ENCODE measurements around the gene ZNF674. TPM values are rescaled to one million over a fixed set of nuclear protein-coding genes. Genes with fewer than 3 reads are reported as not detected.
A peak's percentile ranks its signal among the peaks of the same experiment; 100 is the strongest.

Gene ZNF674
- 2.7 TPM for total RNA-seq
- long read RNA-seq, partial matches to known transcripts = 0 of 1 reads
- long read RNA-seq, other reads (novel, unspliced or antisense) = 1 of 1 reads

GRCh38 chrX:46545111-46546005 lies at the start of gene ZNF674:
TSS of gene ZNF674 (minus strand) at chrX:46545421. CDS start at chrX:46542087, 3,334 bp downstream.
- intact Hi-C loops (cut with DNase I) = no loop called here
- peak; percentile 98 for ATAC-seq (ENCODE audit: poor library complexity)
- peak; percentile 95 for DNase-seq

GRCh38 chrX:46589977-46590723 lies 44.9 kb upstream of the ZNF674 start:
- intact Hi-C loops (cut with DNase I) = no loop called here

GRCh38 chrX:46588263-46588662 lies 43.0 kb upstream of the ZNF674 start:
- intact Hi-C loops (cut with DNase I) = no loop called here
- DNase-seq (peak; percentile 61), ATAC-seq (ENCODE audit: poor library complexity) (peak; percentile 67)

More at GRCh38 chrX:46589977-46590723, 44.9 kb upstream of the ZNF674 start:
- ATAC-seq (ENCODE audit: poor library complexity) (no peak), DNase-seq (no peak)

GRCh38 chrX:46587753-46588171 lies 42.5 kb upstream of the ZNF674 start:
- intact Hi-C loops (cut with DNase I) = no loop called here
- peak; percentile 36 for ATAC-seq (ENCODE audit: poor library complexity)
- DNase-seq = no peak

GRCh38 chrX:46587158-46587557 lies 41.9 kb upstream of the ZNF674 start:
- DNase-seq = no peak
- no peak for ATAC-seq (ENCODE audit: poor library complexity)
- intact Hi-C loops (cut with DNase I) = no loop called here

- ATAC-seq (ENCODE audit: poor library complexity) (no peak), DNase-seq (no peak)
- intact Hi-C loops (cut with DNase I) = no loop called here
Measured at GRCh38 chrX:46584736-46585135, 39.5 kb upstream of the ZNF674 start.

- intact Hi-C loops (cut with DNase I) = no loop called here
- peak; percentile 23 for ATAC-seq (ENCODE audit: poor library complexity)
- no peak for DNase-seq
Measured at GRCh38 chrX:46582966-46583365, 37.7 kb upstream of the ZNF674 start.

- intact Hi-C loops (cut with DNase I) = no loop called here
- ATAC-seq (ENCODE audit: poor library complexity) (no peak), DNase-seq (no peak)
Measured at GRCh38 chrX:46582325-46582724, 37.1 kb upstream of the ZNF674 start.

- no peak for ATAC-seq (ENCODE audit: poor library complexity)
- intact Hi-C loops (cut with DNase I) = no loop called here
- DNase-seq = no peak
Measured at GRCh38 chrX:46580613-46581012, 35.4 kb upstream of the ZNF674 start.

GRCh38 chrX:46579250-46579649 lies 34.0 kb upstream of the ZNF674 start:
- no peak for DNase-seq
- intact Hi-C loops (cut with DNase I) = loop anchor here (5.0 kb wide), 1 partner anchor 63 kb away; no protein-coding TSS in a partner anchor
- no peak for ATAC-seq (ENCODE audit: poor library complexity)

- ATAC-seq (ENCODE audit: poor library complexity) (no peak), DNase-seq (no peak)
- intact Hi-C loops (cut with DNase I) = loop anchor here (5.0 kb wide), 1 partner anchor 65 kb away; no protein-coding TSS in a partner anchor
Measured at GRCh38 chrX:46577221-46578005, 32.2 kb upstream of the ZNF674 start.

GRCh38 chrX:46576458-46576857 lies 31.2 kb upstream of the ZNF674 start:
- DNase-seq = no peak
- intact Hi-C loops (cut with DNase I) = loop anchor here (5.0 kb wide), 1 partner anchor 66 kb away; no protein-coding TSS in a partner anchor
- peak; percentile 18 for ATAC-seq (ENCODE audit: poor library complexity)

- intact Hi-C loops (cut with DNase I) = loop anchor here (5.0 kb wide), 1 partner anchor 66 kb away; no protein-coding TSS in a partner anchor
- peak; percentile 27 for ATAC-seq (ENCODE audit: poor library complexity)
- peak; percentile 61 for DNase-seq
Measured at GRCh38 chrX:46575991-46576392, 30.8 kb upstream of the ZNF674 start.

GRCh38 chrX:46575586-46575985 lies 30.4 kb upstream of the ZNF674 start:
- intact Hi-C loops (cut with DNase I) = loop anchor here (5.0 kb wide), 1 partner anchor 67 kb away; no protein-coding TSS in a partner anchor
- DNase-seq (no peak), ATAC-seq (ENCODE audit: poor library complexity) (no peak)

GRCh38 chrX:46574774-46575381 lies 29.7 kb upstream of the ZNF674 start:
- intact Hi-C loops (cut with DNase I) = loop anchor here (5.0 kb wide), 1 partner anchor 67 kb away; no protein-coding TSS in a partner anchor

GRCh38 chrX:46573892-46574773 lies 28.9 kb upstream of the ZNF674 start:
- intact Hi-C loops (cut with DNase I) = no loop called here
- peak; percentile 72 for DNase-seq

More at GRCh38 chrX:46574774-46575381, 29.7 kb upstream of the ZNF674 start:
- peak; percentile 31 for ATAC-seq (ENCODE audit: poor library complexity)
- peak; percentile 54 for DNase-seq

GRCh38 chrX:46573331-46573891 lies 28.2 kb upstream of the ZNF674 start, which contains the start of gene CHST7:
TSS of gene CHST7 (plus strand) at chrX:46573765. CDS start at chrX:46573932, 167 bp downstream.
- ATAC-seq (ENCODE audit: poor library complexity) (peak; percentile 84), DNase-seq (peak; percentile 85)
- intact Hi-C loops (cut with DNase I) = no loop called here

More at GRCh38 chrX:46573892-46574773, 28.9 kb upstream of the ZNF674 start:
- peak; percentile 45 for ATAC-seq (ENCODE audit: poor library complexity)

Data from Right ventricle myocardium superior (tissue), 1 donor.